ENCODE data around the gene FIP1L1. TPM values are rescaled to one million over a fixed set of nuclear protein-coding genes. Genes with fewer than 3 reads are reported as not detected.

FIP1L1 gene
- total and polyA plus RNA-seq, 4 donors: 33.2 to 49.8 (median 41.2) TPM

DNA sequence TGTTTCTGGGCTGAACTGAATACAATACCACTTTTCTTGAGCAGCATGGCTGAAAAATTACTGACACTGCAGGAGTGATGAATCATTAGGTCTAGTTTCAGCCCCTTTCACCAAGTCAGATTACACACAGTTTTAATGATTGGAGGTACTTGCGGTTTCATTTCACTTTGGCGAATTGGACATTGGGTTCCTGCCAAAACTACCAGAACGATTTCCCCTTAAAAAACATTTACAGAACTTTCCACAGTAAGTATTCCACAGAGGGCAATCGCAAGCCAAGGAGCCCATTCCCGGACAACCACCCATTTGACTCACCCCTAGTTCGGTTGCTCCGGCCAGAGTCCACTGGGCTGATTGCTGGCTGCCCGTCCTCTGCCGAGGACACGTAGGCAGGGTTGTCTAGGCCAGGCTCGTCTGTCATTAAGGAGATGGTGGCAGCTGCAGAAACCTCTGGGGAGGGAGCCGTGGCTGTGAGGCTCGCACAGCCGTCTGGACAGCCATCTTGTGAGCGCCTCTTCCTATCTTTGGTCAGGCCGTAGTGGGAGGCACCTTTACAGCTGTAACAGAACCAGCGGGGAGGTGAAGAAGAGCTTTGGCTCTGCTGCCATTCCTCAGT lies 130.3 kb downstream of the FIP1L1 start:
- Histone ChIP-seq H3K36me3 (ENCODE audit: control insufficient read depth in 1 of 2, insufficient read depth in 2 of 2, low read length in 1 of 2) (no peaks in the 10 kb centered on the region), H3K4me1 (ENCODE audit: control insufficient read depth in 1 of 2, insufficient read depth in 2 of 2, low read length in 2 of 2) (no peaks in the 10 kb centered on the region), H3K4me3 (ENCODE audit: low read length in 2 of 2) (peak overlapping the region in 1 of 2 donors; percentile 18), H3K9me3 (ENCODE audit: control insufficient read depth, low read length) (no peaks in the 10 kb centered on the region), H3K27ac (ENCODE audit: low read depth in 1 of 2, low read length in 2 of 2) (peak overlapping the region in 1 of 2 donors; percentile 37), H3K27me3 (ENCODE audit: control insufficient read depth in 1 of 2, insufficient read depth in 2 of 2, low read length in 1 of 2) (no peaks in the 10 kb centered on the region)
- DNase-seq: peak; percentile 89 to 93
- WGBS, 2 donors: 9 to 13% methylated on average over 17 of the region's 17 CpGs
- intact Hi-C loops (cut with DNase I): loop anchor here (5.0 to 10.0 kb wide), 4 partner anchors 35 to 195 kb away; no protein-coding TSS in a partner anchor
- ATAC-seq (ENCODE audit: low FRiP score): peak; percentile 93

DNA sequence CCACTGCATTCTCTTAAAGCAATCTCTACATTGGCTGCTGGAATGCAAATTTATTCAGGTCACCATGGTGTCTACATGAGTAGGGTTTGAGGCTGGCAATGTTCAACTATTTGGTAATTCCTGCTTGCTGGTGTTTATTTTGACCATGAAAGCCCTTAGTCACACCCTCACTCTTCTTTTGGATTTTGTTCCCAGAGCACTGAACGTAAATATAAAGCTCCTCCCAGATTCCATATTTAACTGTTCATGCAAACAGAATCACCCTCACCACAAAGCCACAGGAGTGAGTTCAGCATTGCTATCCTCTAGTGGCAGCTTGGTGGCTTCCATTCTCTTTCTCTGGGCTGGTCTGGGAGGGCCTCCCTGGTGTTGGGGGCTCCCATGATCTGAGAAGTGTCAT lies 131.0 kb downstream of the FIP1L1 start:
- Histone ChIP-seq H3K9me3 (ENCODE audit: control insufficient read depth, low read length) (no peaks in the 10 kb centered on the region), H3K36me3 (ENCODE audit: control insufficient read depth in 1 of 2, insufficient read depth in 2 of 2, low read length in 1 of 2) (no peaks in the 10 kb centered on the region), H3K4me1 (ENCODE audit: control insufficient read depth in 1 of 2, insufficient read depth in 2 of 2, low read length in 2 of 2) (no peaks in the 10 kb centered on the region), H3K4me3 (ENCODE audit: low read length in 2 of 2) (no peak overlapping the region), H3K27ac (ENCODE audit: low read depth in 1 of 2, low read length in 2 of 2) (no peak overlapping the region), H3K27me3 (ENCODE audit: control insufficient read depth in 1 of 2, insufficient read depth in 2 of 2, low read length in 1 of 2) (no peaks in the 10 kb centered on the region)
- 10 to 18% methylated on average over 1 of the region's 1 CpG for WGBS, 2 donors
- intact Hi-C loops (cut with DNase I): loop anchor here (5.0 to 10.0 kb wide), 4 partner anchors 34 to 194 kb away; no protein-coding TSS in a partner anchor
- DNase-seq (no peak), ATAC-seq (ENCODE audit: low FRiP score) (peak; percentile 6)

DNA sequence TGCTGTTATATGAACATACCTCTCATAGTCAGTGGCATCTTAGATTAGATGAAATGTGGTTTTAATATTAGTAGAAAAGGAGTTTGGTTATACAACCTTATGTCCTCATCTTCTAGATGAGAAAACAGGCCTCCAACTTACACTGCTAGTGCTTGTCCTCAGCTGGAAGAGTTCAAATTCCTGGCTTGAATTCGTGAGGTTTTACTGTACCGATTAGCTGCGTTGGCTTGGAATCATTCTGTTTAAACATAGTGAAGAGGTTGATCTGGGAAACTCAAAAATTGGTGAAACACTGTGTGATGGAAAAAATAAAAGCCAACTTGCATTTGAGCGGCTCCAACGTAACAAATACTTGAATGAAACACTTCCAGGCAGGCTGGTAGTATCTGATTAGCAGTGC lies 132.9 kb downstream of the FIP1L1 start:
- DNase-seq (no peak), ATAC-seq (ENCODE audit: low FRiP score) (no peak)
- H3K4me3 ChIP-seq (ENCODE audit: low read length in 2 of 2): no peak overlapping the region
- H3K9me3 ChIP-seq (ENCODE audit: control insufficient read depth, low read length): no peaks in the 10 kb centered on the region
- H3K27ac ChIP-seq (ENCODE audit: low read depth in 1 of 2, low read length in 2 of 2): no peak overlapping the region
- no peaks in the 10 kb centered on the region for H3K4me1 ChIP-seq (ENCODE audit: control insufficient read depth in 1 of 2, insufficient read depth in 2 of 2, low read length in 2 of 2)
- no peaks in the 10 kb centered on the region for H3K36me3 ChIP-seq (ENCODE audit: control insufficient read depth in 1 of 2, insufficient read depth in 2 of 2, low read length in 1 of 2)
- intact Hi-C loops (cut with DNase I): no loop called here
- H3K27me3 ChIP-seq (ENCODE audit: control insufficient read depth in 1 of 2, insufficient read depth in 2 of 2, low read length in 1 of 2): no peaks in the 10 kb centered on the region
- WGBS, 2 donors: 2 to 3% methylated on average over 5 of the region's 5 CpGs

Other genes with a start within 250 kb of the FIP1L1 start
- 10 to 100 TPM; 15.3 to 19.2 TPM for gene SCFD2, start 11.6 kb upstream of the FIP1L1 start, total RNA-seq
- 1 to 10 TPM; 3.5 to 5.3 TPM for gene SCFD2, start 11.6 kb upstream of the FIP1L1 start, polyA plus RNA-seq
- 10 to 100 TPM in 1 of 2 donors, 1 to 10 TPM in 1; 4.6 to 11.1 TPM for gene LNX1, start 213.8 kb downstream of the FIP1L1 start, total RNA-seq
- 1 to 10 TPM; 3.1 to 7.7 TPM for gene LNX1, start 213.8 kb downstream of the FIP1L1 start, polyA plus RNA-seq

All from aorta (tissue), 5 donors.